SK-N-SH (cell line): ENCODE results near the gene TM9SF4. TPM values are rescaled to one million over a fixed set of nuclear protein-coding genes. Genes with fewer than 3 reads are reported as not detected.

Source experiments
- CTCF ChIA-PET: fragments of 300-600, 350-600 bp; formaldehyde crosslinking; extraction: SDS; loops from one replicate; lab custom pipeline; 2021; lab: Yijun Ruan, JAX
- POLR2A ChIA-PET: fragments of 350-600 bp; sonication (Branson Sonifier 250); formaldehyde crosslinking; extraction: SDS; loops from one replicate; lab custom pipeline; 2020; ENCODE audit warnings: antibody characterized with exemption, inconsistent platforms; lab: Yijun Ruan, JAX
- DNase-seq: peaks from one replicate; pipeline ENCODE4 v3.0.0; 2012
- H2AFZ ChIP-seq: fragments of 200-600 bp; sonication (generic); 2 replicates; pipeline ENCODE4 v1.8.1; 2016; ENCODE audit warnings: antibody characterized with exemption, mild to moderate bottlenecking, low read depth
- H3F3A ChIP-seq: fragments of 200-600 bp; sonication (generic); replicated peaks from 2 replicates; pipeline ENCODE3; 2016; ENCODE audit warnings: antibody characterized with exemption, mild to moderate bottlenecking; ENCODE audit not compliant: insufficient read depth
- H3K27ac ChIP-seq, 2 experiments: fragments of 200-500 bp in 1 of 2; fragments of 200-600 bp in 1 of 2; sonication (Bioruptor generic) in 1 of 2; sonication (generic), shearing (Covaris generic) in 1 of 2; 2 replicates each; pipeline versions ENCODE4 v1.5.1 to v1.6.1; 2014 to 2016; ENCODE audit warnings: low read depth in 2 of 2, inconsistent platforms in 1 of 2, low read length in 1 of 2, mild to moderate bottlenecking in 1 of 2, mixed read lengths in 1 of 2
- H3K27me3 ChIP-seq: fragments of 200-600 bp; sonication (generic), shearing (Covaris generic); 2 replicates; pipeline ENCODE4 v1.6.1; 2016; ENCODE audit warnings: mixed run types; ENCODE audit not compliant: insufficient read depth
- H3K36me3 ChIP-seq, 2 experiments: fragments of 200-500 bp in 1 of 2; fragments of 200-600 bp in 1 of 2; sonication (Bioruptor generic) in 1 of 2; sonication (generic) in 1 of 2; replicated peaks in 1 of 2; 2 replicates each; pipeline versions ENCODE3 to v1.5.1; 2014 to 2016; ENCODE audit warnings: low read length in 1 of 2, mild to moderate bottlenecking in 1 of 2; ENCODE audit not compliant: insufficient read depth in 2 of 2, control insufficient read depth in 1 of 2
- H3K4me1 ChIP-seq, 2 experiments: fragments of 200-500 bp in 1 of 2; fragments of 200-600 bp in 1 of 2; sonication (Bioruptor generic) in 1 of 2; sonication (generic), shearing (Covaris generic) in 1 of 2; 2 replicates each; pipeline versions ENCODE4 v1.5.1 to v1.6.1; 2014 to 2016; ENCODE audit warnings: low read depth in 1 of 2, low read length in 1 of 2, mixed run types in 1 of 2; ENCODE audit not compliant: insufficient read depth in 2 of 2, control insufficient read depth in 1 of 2
- H3K4me2 ChIP-seq: fragments of 200-600 bp; sonication (generic), shearing (Covaris generic); 2 replicates; pipeline ENCODE4 v1.6.1; 2017; ENCODE audit warnings: mixed run types
- H3K4me3 ChIP-seq, 2 experiments: fragments of 200-500 bp in 1 of 2; fragments of 200-600 bp in 1 of 2; sonication (Bioruptor generic) in 1 of 2; sonication (generic), shearing (Covaris generic) in 1 of 2; 2 replicates each; pipeline versions ENCODE4 v1.5.1 to v1.8.1; 2014 to 2016; ENCODE audit warnings: low read depth in 2 of 2, inconsistent platforms in 1 of 2, low read length in 1 of 2, mild to moderate bottlenecking in 1 of 2, mixed read lengths in 1 of 2, moderate library complexity in 1 of 2
- H3K79me2 ChIP-seq: fragments of 200-600 bp; sonication (generic); 2 replicates; pipeline ENCODE4 v1.8.1; 2017; ENCODE audit warnings: mild to moderate bottlenecking; ENCODE audit not compliant: insufficient read depth
- H3K9ac ChIP-seq: fragments of 200-600 bp; sonication (generic); 2 replicates; pipeline ENCODE4 v1.6.1; 2017; ENCODE audit warnings: mixed run types
- H3K9me2 ChIP-seq: fragments of 200-600 bp; sonication (generic); 2 replicates; pipeline ENCODE4 v1.6.1; 2017; ENCODE audit warnings: mixed run types
- H3K9me3 ChIP-seq: fragments of 200-600 bp; sonication (generic); 2 replicates; pipeline ENCODE4 v1.6.1; 2017; ENCODE audit warnings: mixed run types, mild to moderate bottlenecking, moderate library complexity
- H4K20me1 ChIP-seq: fragments of 200-600 bp; sonication (generic); 2 replicates; pipeline ENCODE4 v1.6.1; 2017; ENCODE audit warnings: mild to moderate bottlenecking, mixed run types; ENCODE audit not compliant: insufficient read depth
- CHD2 ChIP-seq: fragments of 150-350 bp; IDR thresholded peaks from 2 replicates; pipeline ENCODE4 v1.6.1; 2018; ENCODE audit warnings: low read length; ENCODE audit not compliant: partially characterized antibody
- ELF1 ChIP-seq: IDR thresholded peaks from 2 replicates; pipeline ENCODE4 v1.4.0; 2012
- EZH2phosphoT487 ChIP-seq: fragments of 200-600 bp; sonication (generic); IDR thresholded peaks from 2 replicates; pipeline ENCODE4 v1.6.1; 2017; ENCODE audit warnings: low read depth, mixed run types, mild to moderate bottlenecking, antibody characterized with exemption, moderate library complexity, borderline replicate concordance
- FOSL2 ChIP-seq: IDR thresholded peaks from 2 replicates; pipeline ENCODE4 v1.4.0; 2012; ENCODE audit warnings: low read depth, mild to moderate bottlenecking, moderate library complexity, borderline replicate concordance
- FOXJ3 ChIP-seq: sonication (generic); formaldehyde crosslinking; IDR thresholded peaks from 2 replicates; pipeline ENCODE4 v1.5.1; 2020; ENCODE audit warnings: mild to moderate bottlenecking, missing genetic modification reagents
- GATA2 ChIP-seq: sonication (generic); formaldehyde crosslinking; IDR thresholded peaks from 2 replicates; pipeline ENCODE4 v1.5.0; 2020; ENCODE audit warnings: mild to moderate bottlenecking, missing genetic modification reagents
- JUND ChIP-seq: IDR thresholded peaks from 2 replicates; pipeline ENCODE4 v1.4.0; 2012
- MEF2A ChIP-seq: IDR thresholded peaks from 2 replicates; pipeline ENCODE4 v1.4.0; 2012; ENCODE audit warnings: low read depth, borderline replicate concordance
- MXI1 ChIP-seq: IDR thresholded peaks from 2 replicates; pipeline ENCODE4 v1.6.1; 2012; ENCODE audit warnings: mild to moderate bottlenecking, low read depth, low read length, improper control_type of control experiment
- NRF1 ChIP-seq: IDR thresholded peaks from 2 replicates; pipeline ENCODE4 v1.6.1; 2012; ENCODE audit warnings: low read depth, mild to moderate bottlenecking, low read length
- POLR2AphosphoS5 ChIP-seq: IDR thresholded peaks from 2 replicates; pipeline ENCODE4 v1.6.1; 2012; ENCODE audit warnings: low read depth, low read length
- RAD21 ChIP-seq: IDR thresholded peaks from 2 replicates; pipeline ENCODE4 v1.6.1; 2012; ENCODE audit warnings: mild to moderate bottlenecking, low read length
- RCOR1 ChIP-seq: fragments of 150-350 bp; IDR thresholded peaks from 2 replicates; pipeline ENCODE4 v1.6.1; 2017; ENCODE audit warnings: antibody characterized with exemption, low read length
- RFX5 ChIP-seq: IDR thresholded peaks from 2 replicates; pipeline ENCODE4 v1.6.1; 2012; ENCODE audit warnings: mild to moderate bottlenecking, improper control_type of control experiment, low read length
- TAF1 ChIP-seq: IDR thresholded peaks from 2 replicates; pipeline ENCODE4 v1.6.1; 2012; ENCODE audit warnings: low read depth, mild to moderate bottlenecking, low read length, moderate library complexity, borderline replicate concordance
- TCF12 ChIP-seq: IDR thresholded peaks from 2 replicates; pipeline ENCODE4 v1.4.0; 2012
- TEAD4 ChIP-seq: IDR thresholded peaks from 2 replicates; pipeline ENCODE4 v1.4.0; 2012; ENCODE audit warnings: mild to moderate bottlenecking, borderline replicate concordance; ENCODE audit not compliant: insufficient read depth
- YY1 ChIP-seq: IDR thresholded peaks from 2 replicates; pipeline ENCODE4 v1.4.0; 2012; ENCODE audit warnings: low read depth, mild to moderate bottlenecking
- WGBS: methylation state at CpG from one replicate; pipeline ENCODE4 v1.1.6; 2017; ENCODE audit warnings: low lambda C conversion rate; 5-methylcytosine and 5-hydroxymethylcytosine counted together
- polyA plus RNA-seq, 3 experiments: library from polyadenylated mRNA; depleted of rRNA; stranded (reverse); fragments of >200 nt; gene quantifications; 2 replicates each; pipeline ENCODE4 v1.2.3, GENCODE V29; 2012
- TF ChIP-seq, protein P1 (sequence below): IDR thresholded peaks from 2 replicates; pipeline ENCODE4 v1.4.0; 2012; ENCODE audit warnings: low read depth
- TF ChIP-seq, protein P2 (sequence below): IDR thresholded peaks from 2 replicates; pipeline ENCODE4; 2012
- TF ChIP-seq, protein P3 (sequence below): fragments of 150-350 bp; IDR thresholded peaks from 2 replicates; pipeline ENCODE4 v1.6.1; 2016; ENCODE audit warnings: mild to moderate bottlenecking, low read depth, low read length

Gene TM9SF4
- polyA plus RNA-seq, 1 of the 3 experiments (the other 2 are of a cell fraction), result 61.0 TPM

DNA sequence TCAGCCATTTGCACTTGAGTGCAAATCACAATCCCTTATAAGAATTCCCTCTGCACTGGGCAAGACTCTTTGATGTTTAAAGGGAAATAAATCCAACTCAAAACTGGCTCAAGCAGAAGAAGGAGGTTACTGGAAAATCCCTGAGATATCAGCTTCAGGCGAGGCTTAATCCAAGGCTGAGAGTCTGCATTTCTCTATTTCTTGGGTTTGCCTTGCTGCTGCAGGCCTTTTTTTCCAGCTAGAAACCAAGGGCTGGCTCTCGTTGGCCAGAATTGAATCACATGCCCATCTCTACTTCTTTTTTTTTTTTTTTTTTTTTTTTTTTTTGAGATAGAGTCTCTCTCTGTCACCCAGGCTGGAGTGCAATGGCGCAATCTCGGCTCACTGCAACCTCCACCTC, 45.8 kb upstream of the TM9SF4 start:
- no peak overlapping the region for H3K4me3 ChIP-seq
- H3F3A ChIP-seq, result peaks cover 4% of the 10 kb centered on the region
- H3K4me2 ChIP-seq, result no peak overlapping the region
- peaks cover 43% of the 10 kb centered on the region for H3K27me3 ChIP-seq
- H3K36me3 ChIP-seq, result no peaks in the 10 kb centered on the region
- H3K9me2 ChIP-seq, result no peaks in the 10 kb centered on the region
- WGBS, result 72% methylated on average over 4 of the region's 4 CpGs
- no peak for DNase-seq
- H2AFZ ChIP-seq, result no peak overlapping the region
- POLR2A ChIA-PET, result no interaction called here
- no peaks in the 10 kb centered on the region; a peak in 1 of 4 replicates for H3K4me1 ChIP-seq
- CTCF ChIA-PET, result interaction anchor here (1.1 to 2.0 kb wide), 2 partner anchors 28 to 33 kb away, joined by 5 to 7 read pairs; no protein-coding TSS in a partner anchor
- no peak overlapping the region for H3K9ac ChIP-seq
- H4K20me1 ChIP-seq, result no peaks in the 10 kb centered on the region
- no peak for TF ChIP-seq MXI1
- TF ChIP-seq EZH2phosphoT487, result no peak
- TF ChIP-seq, protein P1, sequence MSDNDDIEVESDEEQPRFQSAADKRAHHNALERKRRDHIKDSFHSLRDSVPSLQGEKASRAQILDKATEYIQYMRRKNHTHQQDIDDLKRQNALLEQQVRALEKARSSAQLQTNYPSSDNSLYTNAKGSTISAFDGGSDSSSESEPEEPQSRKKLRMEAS, result no peak
- no peaks in the 10 kb centered on the region for H3K79me2 ChIP-seq
- no peak overlapping the region for H3K27ac ChIP-seq
- H3K9me3 ChIP-seq, result no peaks in the 10 kb centered on the region

DNA sequence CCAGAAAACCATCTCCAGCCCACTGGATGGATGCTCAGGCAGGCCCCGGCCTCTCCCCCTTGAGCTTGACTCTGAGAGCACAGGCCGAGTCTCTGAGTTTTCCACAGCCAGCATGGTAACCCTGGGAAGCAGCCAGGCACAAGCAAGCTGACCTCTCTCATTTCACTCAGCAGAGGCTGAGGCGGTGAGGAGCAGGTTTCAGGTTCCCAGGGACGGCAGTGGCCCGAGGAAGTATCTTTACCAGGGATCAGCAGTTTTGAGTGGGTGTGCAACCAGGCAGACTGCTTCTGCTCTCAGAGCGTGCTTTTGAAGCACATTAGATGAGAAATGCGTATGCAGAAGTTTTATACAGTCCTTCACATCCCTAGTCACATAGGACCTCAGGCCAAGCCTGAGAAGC, 44.8 kb upstream of the TM9SF4 start:
- no peak overlapping the region for H2AFZ ChIP-seq
- no peak overlapping the region for H3K4me2 ChIP-seq
- H3F3A ChIP-seq, result peaks cover 4% of the 10 kb centered on the region
- no peaks in the 10 kb centered on the region for H3K9me2 ChIP-seq
- H4K20me1 ChIP-seq, result no peaks in the 10 kb centered on the region
- H3K27me3 ChIP-seq, result peaks cover 33% of the 10 kb centered on the region
- no peak overlapping the region for H3K27ac ChIP-seq
- no peaks in the 10 kb centered on the region for H3K9me3 ChIP-seq
- no peak overlapping the region for H3K4me3 ChIP-seq
- H3K4me1 ChIP-seq, result no peaks in the 10 kb centered on the region; a peak in 1 of 4 replicates
- no peak for TF ChIP-seq RFX5
- no peak for TF ChIP-seq CHD2
- no peak for TF ChIP-seq TEAD4
- no peak for TF ChIP-seq POLR2AphosphoS5
- TF ChIP-seq YY1, result no peak
- no peak for TF ChIP-seq RCOR1
- TF ChIP-seq, protein P2, sequence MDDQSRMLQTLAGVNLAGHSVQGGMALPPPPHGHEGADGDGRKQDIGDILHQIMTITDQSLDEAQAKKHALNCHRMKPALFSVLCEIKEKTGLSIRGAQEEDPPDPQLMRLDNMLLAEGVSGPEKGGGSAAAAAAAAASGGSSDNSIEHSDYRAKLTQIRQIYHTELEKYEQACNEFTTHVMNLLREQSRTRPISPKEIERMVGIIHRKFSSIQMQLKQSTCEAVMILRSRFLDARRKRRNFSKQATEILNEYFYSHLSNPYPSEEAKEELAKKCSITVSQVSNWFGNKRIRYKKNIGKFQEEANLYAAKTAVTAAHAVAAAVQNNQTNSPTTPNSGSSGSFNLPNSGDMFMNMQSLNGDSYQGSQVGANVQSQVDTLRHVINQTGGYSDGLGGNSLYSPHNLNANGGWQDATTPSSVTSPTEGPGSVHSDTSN, result no peak
- no peak for TF ChIP-seq ELF1
- TF ChIP-seq TCF12, result no peak
- TF ChIP-seq NRF1, result no peak
- TF ChIP-seq JUND, result no peak
- no peak for TF ChIP-seq TAF1
- TF ChIP-seq MEF2A, result no peak
- no peak for TF ChIP-seq FOXJ3
- TF ChIP-seq, protein P3, sequence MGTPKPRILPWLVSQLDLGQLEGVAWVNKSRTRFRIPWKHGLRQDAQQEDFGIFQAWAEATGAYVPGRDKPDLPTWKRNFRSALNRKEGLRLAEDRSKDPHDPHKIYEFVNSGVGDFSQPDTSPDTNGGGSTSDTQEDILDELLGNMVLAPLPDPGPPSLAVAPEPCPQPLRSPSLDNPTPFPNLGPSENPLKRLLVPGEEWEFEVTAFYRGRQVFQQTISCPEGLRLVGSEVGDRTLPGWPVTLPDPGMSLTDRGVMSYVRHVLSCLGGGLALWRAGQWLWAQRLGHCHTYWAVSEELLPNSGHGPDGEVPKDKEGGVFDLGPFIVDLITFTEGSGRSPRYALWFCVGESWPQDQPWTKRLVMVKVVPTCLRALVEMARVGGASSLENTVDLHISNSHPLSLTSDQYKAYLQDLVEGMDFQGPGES, result no peak
- TF ChIP-seq GATA2 (CRISPR knock-in tag), result no peak
- no peak for TF ChIP-seq RAD21
- no peak for TF ChIP-seq FOSL2
- no peaks in the 10 kb centered on the region for H3K79me2 ChIP-seq
- WGBS, result 85% methylated on average over 6 of the region's 7 CpGs
- CTCF ChIA-PET, result interaction anchor here (0.7 to 2.0 kb wide), 3 partner anchors 27 to 336 kb away, joined by 3 to 7 read pairs (median 5); no protein-coding TSS in a partner anchor
- POLR2A ChIA-PET, result no interaction called here
- H3K9ac ChIP-seq, result no peak overlapping the region
- no peaks in the 10 kb centered on the region for H3K36me3 ChIP-seq
- DNase-seq, result no peak
